ENCODE results near the gene JPH2. TPM values are rescaled to one million over a fixed set of nuclear protein-coding genes. Genes with fewer than 3 reads are reported as not detected.

JPH2 gene
- total RNA-seq, 1 donor from 2014 or later = 0.07 TPM

DNA sequence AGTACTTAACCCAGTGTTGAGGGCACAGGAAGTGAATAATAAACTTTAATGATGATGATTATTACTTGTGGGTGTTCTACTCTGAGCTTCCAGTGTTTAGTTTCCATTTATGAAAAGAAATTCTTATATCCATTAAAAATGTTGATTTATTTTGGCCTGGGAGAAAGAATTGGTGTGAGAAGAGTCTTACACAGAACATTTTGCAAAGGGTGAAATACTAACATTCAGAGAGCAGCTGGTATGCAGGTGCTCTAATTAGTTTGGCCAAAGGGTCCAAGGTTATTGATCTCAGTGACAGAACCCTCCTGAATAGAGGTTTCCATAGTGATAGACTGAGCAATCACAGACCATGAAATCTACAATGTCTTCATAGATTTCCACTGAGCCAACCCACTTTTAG is 19.1 kb upstream of the JPH2 start:
- no peak overlapping the region for H3K27ac Mint-ChIP-seq (ENCODE audit: unreplicated experiment)
- TF ChIP-seq, protein P1, sequence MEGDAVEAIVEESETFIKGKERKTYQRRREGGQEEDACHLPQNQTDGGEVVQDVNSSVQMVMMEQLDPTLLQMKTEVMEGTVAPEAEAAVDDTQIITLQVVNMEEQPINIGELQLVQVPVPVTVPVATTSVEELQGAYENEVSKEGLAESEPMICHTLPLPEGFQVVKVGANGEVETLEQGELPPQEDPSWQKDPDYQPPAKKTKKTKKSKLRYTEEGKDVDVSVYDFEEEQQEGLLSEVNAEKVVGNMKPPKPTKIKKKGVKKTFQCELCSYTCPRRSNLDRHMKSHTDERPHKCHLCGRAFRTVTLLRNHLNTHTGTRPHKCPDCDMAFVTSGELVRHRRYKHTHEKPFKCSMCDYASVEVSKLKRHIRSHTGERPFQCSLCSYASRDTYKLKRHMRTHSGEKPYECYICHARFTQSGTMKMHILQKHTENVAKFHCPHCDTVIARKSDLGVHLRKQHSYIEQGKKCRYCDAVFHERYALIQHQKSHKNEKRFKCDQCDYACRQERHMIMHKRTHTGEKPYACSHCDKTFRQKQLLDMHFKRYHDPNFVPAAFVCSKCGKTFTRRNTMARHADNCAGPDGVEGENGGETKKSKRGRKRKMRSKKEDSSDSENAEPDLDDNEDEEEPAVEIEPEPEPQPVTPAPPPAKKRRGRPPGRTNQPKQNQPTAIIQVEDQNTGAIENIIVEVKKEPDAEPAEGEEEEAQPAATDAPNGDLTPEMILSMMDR (conservative IDR thresholded peaks at IDR 0.05) = no peak
- H3K4me1 Mint-ChIP-seq = peaks cover 45% of the 10 kb centered on the region
- H3K27me3 Mint-ChIP-seq (ENCODE audit: low read depth) = no peaks in the 10 kb centered on the region
- H3K9me3 Mint-ChIP-seq = no peaks in the 10 kb centered on the region
- H3K36me3 Mint-ChIP-seq (ENCODE audit: low read depth) = no peaks in the 10 kb centered on the region
- DNase-seq (ENCODE audit: low read depth, low spot score) = no peak
- peak overlapping the region; percentile 85 for H3K4me3 Mint-ChIP-seq

DNA sequence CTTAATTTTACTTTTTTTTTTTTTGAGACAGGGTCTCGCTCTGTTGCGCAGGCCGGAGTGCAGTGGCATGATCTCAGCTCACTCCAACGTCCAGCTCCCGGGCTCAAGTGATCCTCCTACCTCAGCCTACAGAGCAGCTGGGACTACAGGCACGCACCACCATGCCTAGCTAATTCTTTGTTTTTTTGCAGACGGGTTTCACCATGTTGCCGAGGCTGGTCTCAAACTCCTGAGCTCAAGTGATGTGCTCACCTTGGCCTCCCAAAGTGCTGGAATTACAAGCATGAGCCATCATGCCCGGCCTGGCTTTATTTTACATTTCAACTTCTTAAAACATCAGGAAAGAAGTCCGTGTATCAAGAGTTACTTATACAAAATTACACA is 17.8 kb upstream of the JPH2 start:
- no peak for DNase-seq (ENCODE audit: low read depth, low spot score)
- Mint-ChIP-seq H3K4me1 (peaks cover 40% of the 10 kb centered on the region), H3K9me3 (no peaks in the 10 kb centered on the region), H3K27ac (ENCODE audit: unreplicated experiment) (no peak overlapping the region), H3K4me3 (no peak overlapping the region), H3K36me3 (ENCODE audit: low read depth) (peaks cover 2% of the 10 kb centered on the region), H3K27me3 (ENCODE audit: low read depth) (no peaks in the 10 kb centered on the region)
- TF ChIP-seq, protein P1 (conservative IDR thresholded peaks at IDR 0.05) = no peak

DNA sequence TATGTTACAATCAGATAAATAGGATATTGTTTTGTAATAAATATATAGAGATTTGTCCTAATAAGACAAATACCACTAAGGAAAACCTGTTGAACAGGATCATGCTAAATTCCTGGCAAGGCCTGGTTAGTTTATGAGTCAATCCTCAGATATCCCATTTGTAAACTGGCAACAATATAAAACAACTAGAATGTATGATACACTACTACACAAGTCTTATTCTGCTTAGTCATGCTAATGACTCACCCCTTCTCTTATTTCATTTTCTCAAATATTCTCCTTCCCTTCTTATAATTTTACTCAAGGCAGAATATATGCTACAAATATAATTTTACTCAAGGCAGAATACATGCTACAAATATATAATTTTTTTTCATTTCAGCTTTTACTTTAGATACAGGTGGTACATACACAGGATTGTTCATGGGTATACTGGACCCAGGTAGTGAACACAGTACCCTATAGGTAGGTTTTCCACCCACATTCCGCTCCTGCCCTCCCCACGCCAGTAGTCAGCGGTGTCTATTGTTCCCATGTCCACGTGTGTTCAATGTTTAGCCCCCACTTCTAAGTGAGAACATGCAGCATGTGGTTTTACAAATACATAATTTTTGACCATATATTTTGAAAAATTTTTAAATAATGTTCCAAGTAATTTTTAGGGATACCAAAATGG is 17.3 kb upstream of the JPH2 start:
- Mint-ChIP-seq H3K36me3 (ENCODE audit: low read depth) (peaks cover 6% of the 10 kb centered on the region), H3K27me3 (ENCODE audit: low read depth) (no peaks in the 10 kb centered on the region), H3K4me3 (peak overlapping the region; percentile 32), H3K4me1 (peaks cover 35% of the 10 kb centered on the region), H3K27ac (ENCODE audit: unreplicated experiment) (no peak overlapping the region), H3K9me3 (no peaks in the 10 kb centered on the region)
- no peak for DNase-seq (ENCODE audit: low read depth, low spot score)
- TF ChIP-seq, protein P1 (conservative IDR thresholded peaks at IDR 0.05) = no peak

DNA sequence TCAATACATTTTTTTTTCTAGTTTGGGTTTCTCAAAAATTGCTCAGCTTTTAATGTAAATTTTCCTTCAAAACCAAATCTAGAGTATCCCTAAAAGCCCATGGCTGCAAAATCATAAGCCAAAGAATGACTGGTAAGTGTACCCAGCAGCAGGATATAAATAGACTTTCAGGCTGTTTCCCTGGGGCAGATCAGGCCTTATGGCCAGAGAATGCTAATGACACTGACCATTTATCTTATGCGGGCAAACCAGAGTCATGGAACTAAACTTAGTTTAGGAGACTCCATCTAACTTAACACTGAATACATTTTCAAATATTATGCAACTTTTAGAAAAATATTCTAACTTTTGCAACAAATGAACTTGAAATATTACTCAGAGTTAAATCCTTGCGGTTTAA is 16.2 kb upstream of the JPH2 start:
- TF ChIP-seq, protein P1 (conservative IDR thresholded peaks at IDR 0.05) = no peak
- Mint-ChIP-seq H3K27ac (ENCODE audit: unreplicated experiment) (no peak overlapping the region), H3K4me3 (no peak overlapping the region), H3K36me3 (ENCODE audit: low read depth) (peaks cover 6% of the 10 kb centered on the region), H3K4me1 (peaks cover 23% of the 10 kb centered on the region), H3K27me3 (ENCODE audit: low read depth) (no peaks in the 10 kb centered on the region), H3K9me3 (no peaks in the 10 kb centered on the region)
- no peak for DNase-seq (ENCODE audit: low read depth, low spot score)

DNA sequence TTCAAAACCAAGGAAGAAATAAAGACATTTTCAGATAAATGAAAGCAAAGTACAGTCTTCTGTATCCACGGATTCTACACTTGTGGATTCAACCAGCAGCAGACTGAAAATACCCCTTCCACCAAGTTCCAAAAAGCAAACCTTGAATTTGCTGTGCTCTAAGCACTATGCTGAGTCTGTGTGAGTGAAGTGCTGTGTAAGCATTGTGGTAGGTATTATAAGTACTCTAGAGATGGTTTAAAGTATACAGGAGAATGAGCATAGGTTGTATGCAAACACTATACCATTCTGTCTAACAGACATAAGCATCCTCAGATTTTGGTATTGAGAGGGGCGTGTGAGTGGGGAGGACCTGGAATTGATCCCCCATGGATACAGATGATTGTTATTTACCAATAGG is 14.0 kb upstream of the JPH2 start:
- Mint-ChIP-seq H3K4me3 (no peak overlapping the region), H3K4me1 (peaks cover 2% of the 10 kb centered on the region), H3K27me3 (ENCODE audit: low read depth) (no peaks in the 10 kb centered on the region), H3K9me3 (no peaks in the 10 kb centered on the region), H3K36me3 (ENCODE audit: low read depth) (peaks cover 6% of the 10 kb centered on the region), H3K27ac (ENCODE audit: unreplicated experiment) (no peak overlapping the region)
- TF ChIP-seq, protein P1 (conservative IDR thresholded peaks at IDR 0.05) = no peak
- no peak for DNase-seq (ENCODE audit: low read depth, low spot score)
